Mucosa of stomach (tissue), 1 donor: ENCODE measurements around the gene GLYR1.

Experiments
- H3K27me3 ChIP-seq: one replicate; pipeline ENCODE4 v1.7.0; 2013; ENCODE audit warnings: mild to moderate bottlenecking, low read length; ENCODE audit not compliant: control insufficient read depth, insufficient read depth
- H3K36me3 ChIP-seq: one replicate; pipeline ENCODE4 v1.7.0; 2013; ENCODE audit warnings: low read length; ENCODE audit not compliant: control insufficient read depth, insufficient read depth
- H3K4me1 ChIP-seq: one replicate; pipeline ENCODE4 v1.7.0; 2013; ENCODE audit warnings: mild to moderate bottlenecking, low read length; ENCODE audit not compliant: control insufficient read depth, insufficient read depth
- H3K4me3 ChIP-seq: one replicate; pipeline ENCODE4 v1.7.0; 2013; ENCODE audit warnings: low read length
- H3K9ac ChIP-seq: one replicate; pipeline ENCODE4 v1.7.0; 2013; ENCODE audit warnings: mild to moderate bottlenecking, low read length, moderate library complexity
- H3K9me3 ChIP-seq: one replicate; pipeline ENCODE4 v1.7.0; 2013; ENCODE audit warnings: mild to moderate bottlenecking, low read length, moderate library complexity; ENCODE audit not compliant: control insufficient read depth
- donor health status: Pancreatic carcinoma.

GLYR1 gene

DNA sequence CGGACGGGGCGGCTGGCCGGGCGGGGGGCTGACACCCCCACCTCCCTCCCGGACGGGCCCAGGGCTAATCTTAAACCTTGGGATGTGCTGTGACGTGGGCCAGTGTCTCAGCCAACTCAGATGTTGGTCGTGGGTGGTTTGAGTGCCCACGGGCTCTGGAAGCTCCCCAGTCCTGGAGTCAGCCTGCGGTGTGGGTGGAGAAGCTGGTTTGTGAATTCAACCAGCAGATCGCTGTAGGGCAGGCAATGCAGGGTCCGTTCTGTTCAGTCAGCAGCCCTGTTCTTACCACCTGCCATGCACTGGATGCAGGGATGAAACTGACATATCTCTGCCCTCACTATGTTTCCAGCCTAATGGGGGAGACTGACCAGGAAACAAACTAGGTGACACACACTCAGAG lies 72.1 kb downstream of the GLYR1 start:
- Histone ChIP-seq H3K9ac (no peak overlapping the region), H3K36me3 (no peaks in the 10 kb centered on the region), H3K27me3 (no peaks in the 10 kb centered on the region), H3K4me3 (no peak overlapping the region), H3K4me1 (no peaks in the 10 kb centered on the region), H3K9me3 (no peaks in the 10 kb centered on the region)

DNA sequence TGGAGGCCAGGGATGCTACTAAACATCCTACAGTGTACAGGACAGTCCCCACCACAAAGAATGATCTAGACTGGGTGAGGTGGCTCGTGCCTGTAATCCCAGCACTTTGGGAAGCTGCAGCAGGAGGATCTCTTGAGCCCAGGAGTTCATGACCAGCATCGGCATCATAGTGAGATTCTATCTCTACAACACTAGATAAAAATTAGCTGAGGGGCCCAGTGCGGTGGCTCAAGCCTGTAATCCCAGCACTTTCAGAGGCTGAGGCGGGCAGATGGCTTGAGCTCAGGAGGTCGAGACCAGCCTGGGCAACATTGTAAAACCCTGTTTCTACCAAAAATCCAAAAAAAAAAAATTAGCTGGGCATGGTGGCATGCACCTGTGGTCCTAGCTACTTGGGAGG lies 74.7 kb downstream of the GLYR1 start:
- H3K9me3 ChIP-seq: no peaks in the 10 kb centered on the region
- no peak overlapping the region for H3K4me3 ChIP-seq
- H3K36me3 ChIP-seq: no peaks in the 10 kb centered on the region
- no peaks in the 10 kb centered on the region for H3K27me3 ChIP-seq
- H3K9ac ChIP-seq: no peak overlapping the region
- peaks cover 15% of the 10 kb centered on the region for H3K4me1 ChIP-seq

DNA sequence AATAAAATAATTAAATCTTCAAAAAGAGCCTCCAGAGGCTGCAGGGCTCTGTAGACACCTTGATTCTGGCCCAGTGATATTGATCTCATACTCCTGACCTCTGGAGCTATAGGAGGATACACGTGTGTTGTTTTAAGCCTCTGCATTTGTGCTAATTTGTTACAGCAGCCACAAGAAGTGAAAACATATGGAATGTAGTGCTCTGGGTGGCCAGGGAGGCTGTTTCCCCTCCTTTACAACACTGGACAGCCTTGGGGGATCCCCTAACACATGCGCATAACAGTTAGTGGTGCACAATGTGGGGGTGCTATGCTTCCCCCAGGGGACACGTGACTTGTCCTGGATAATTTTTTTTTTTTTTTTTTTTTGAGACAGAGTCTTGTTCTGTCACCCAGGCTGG lies 75.4 kb downstream of the GLYR1 start:
- Histone ChIP-seq H3K27me3 (no peaks in the 10 kb centered on the region), H3K36me3 (no peaks in the 10 kb centered on the region)

GRCh38 chr16:4769306-4769638 lies 77.8 kb downstream of the GLYR1 start:
- H3K4me1 ChIP-seq: peaks cover 21% of the 10 kb centered on the region
- H3K9me3 ChIP-seq: no peaks in the 10 kb centered on the region
- peak overlapping the region; percentile 90 for H3K4me3 ChIP-seq
- peak overlapping the region; percentile 72 for H3K9ac ChIP-seq
- no peaks in the 10 kb centered on the region for H3K36me3 ChIP-seq
- H3K27me3 ChIP-seq: no peaks in the 10 kb centered on the region

More for the DNA sequence above, 75.4 kb downstream of the GLYR1 start:
- Histone ChIP-seq H3K4me3 (no peak overlapping the region), H3K9ac (no peak overlapping the region), H3K9me3 (no peaks in the 10 kb centered on the region), H3K4me1 (peaks cover 15% of the 10 kb centered on the region)

DNA sequence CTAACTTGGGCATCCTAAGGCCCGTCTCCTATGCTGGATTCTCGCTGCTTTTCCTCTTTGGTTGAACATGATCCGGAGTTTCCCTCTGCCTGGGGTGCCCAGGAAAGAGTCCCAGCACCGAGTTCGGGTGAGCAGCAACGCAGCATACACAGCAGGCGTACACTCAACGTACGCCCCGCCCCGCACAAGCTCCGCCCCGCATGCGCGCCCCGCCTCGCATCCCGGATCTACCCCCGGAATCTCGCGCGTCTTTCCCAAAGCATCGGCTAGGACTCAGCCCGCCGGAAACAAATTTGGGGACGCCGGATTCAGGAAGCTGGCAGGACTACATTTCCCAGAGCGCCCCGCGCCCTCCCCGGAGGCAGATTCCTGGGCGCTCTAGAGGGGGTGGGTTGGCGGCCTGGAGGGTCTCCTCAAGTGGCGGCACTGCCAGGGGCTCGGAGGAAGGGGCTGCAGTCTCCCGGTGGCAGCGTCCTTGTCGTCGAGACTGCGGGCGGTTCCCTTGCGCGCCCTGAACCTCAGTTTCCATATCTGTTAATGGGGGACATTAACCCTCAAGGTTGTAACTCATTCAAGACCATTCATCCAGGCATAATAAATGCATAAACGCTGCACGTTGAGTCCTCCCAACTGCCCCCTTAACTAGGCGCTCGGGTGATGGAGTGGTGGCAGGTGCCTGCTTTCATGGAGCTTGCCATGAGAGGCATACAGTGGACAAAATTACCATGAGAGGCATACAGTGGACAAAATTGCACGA lies 78.4 kb downstream of the GLYR1 start:
- Histone ChIP-seq H3K9ac (peak overlapping the region; percentile 72), H3K27me3 (no peaks in the 10 kb centered on the region), H3K36me3 (no peaks in the 10 kb centered on the region), H3K4me1 (peaks cover 21% of the 10 kb centered on the region), H3K4me3 (peak overlapping the region; percentile 90), H3K9me3 (no peaks in the 10 kb centered on the region)

DNA sequence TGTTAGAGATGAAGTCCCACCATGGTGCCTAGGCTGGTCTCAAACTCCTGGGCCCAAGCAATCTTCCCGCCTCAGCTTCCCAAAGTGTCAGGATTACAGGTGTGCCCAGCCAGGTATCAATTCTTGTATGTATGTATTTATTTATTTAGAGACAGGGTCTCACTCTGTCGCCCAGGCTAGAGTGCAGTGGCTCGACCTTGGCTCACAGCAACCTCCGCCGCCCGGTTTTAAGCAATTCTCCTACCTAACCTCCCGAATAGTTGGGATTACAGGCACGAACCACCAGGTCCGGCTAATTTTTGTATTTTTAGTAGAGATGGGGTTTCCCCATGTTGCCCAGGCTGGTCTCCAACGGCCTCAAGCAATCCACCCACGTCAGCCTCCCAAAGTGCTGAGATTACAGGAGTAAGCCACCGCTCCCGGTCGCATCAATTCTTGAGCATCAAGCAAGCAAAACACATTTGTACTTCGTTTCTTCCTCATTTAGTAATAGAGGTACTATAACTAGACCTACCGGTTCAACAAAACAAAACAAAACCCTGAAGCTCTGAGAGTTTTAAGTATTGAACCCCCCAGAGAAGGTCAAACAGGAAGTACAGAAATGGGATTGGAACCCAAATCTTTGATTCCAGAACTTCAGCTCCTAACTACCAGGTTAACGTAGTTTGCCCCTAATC lies 79.1 kb downstream of the GLYR1 start:
- Histone ChIP-seq H3K9me3 (no peaks in the 10 kb centered on the region), H3K4me3 (peak overlapping the region; percentile 69), H3K27me3 (no peaks in the 10 kb centered on the region), H3K9ac (peak overlapping the region; percentile 72), H3K36me3 (no peaks in the 10 kb centered on the region), H3K4me1 (peaks cover 21% of the 10 kb centered on the region)

DNA sequence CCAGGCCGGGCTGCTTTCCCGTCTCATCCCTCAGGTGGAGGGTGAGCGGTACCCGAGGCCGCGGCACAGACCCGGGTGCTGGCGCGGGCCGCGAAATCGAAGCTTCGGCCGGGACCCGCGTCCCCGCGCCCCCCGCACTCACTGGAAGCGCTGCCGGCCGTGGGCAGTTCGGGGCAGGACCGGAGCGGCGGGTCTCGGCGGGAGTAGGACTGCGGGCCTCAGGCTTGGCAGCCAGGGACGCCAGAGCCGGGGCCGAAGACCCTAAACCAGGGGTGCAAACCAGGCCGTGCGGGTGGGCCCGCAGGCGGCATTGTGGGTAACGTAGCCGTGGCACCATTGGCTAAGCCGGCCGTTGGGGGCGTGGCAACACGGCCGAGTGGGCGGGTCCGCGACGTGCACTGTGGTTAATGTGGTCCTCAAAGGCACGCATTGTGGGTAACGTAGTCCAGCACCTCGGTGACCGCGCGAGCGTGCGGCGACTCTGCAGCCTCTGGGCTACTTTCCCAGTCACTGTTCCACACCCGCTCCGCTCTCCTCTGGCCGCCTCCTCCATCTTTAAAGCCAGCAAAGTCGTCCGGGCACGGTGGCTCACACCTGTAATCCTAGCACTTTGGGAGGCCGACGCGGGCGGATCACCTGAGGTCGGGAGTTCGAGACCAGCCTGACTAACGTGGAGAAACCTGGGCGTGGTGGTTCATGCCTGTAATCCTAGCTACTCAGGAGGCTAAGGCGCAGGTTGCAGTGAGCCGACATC lies 80.0 kb downstream of the GLYR1 start, which contains the start of gene ZNF500:
TSS of gene ZNF500 (minus strand) at position 288 of the 754 bp plus-strand sequence. CDS start 1,184 bp downstream, outside the sequence.
- Histone ChIP-seq H3K4me1 (peaks cover 21% of the 10 kb centered on the region), H3K9ac (peak within 1 kb of the TSS; percentile 90), H3K4me3 (peak within 1 kb of the TSS; percentile 74), H3K27me3 (no peaks in the 10 kb centered on the region), H3K9me3 (no peaks in the 10 kb centered on the region), H3K36me3 (peaks cover 1% of the 10 kb centered on the region)

DNA sequence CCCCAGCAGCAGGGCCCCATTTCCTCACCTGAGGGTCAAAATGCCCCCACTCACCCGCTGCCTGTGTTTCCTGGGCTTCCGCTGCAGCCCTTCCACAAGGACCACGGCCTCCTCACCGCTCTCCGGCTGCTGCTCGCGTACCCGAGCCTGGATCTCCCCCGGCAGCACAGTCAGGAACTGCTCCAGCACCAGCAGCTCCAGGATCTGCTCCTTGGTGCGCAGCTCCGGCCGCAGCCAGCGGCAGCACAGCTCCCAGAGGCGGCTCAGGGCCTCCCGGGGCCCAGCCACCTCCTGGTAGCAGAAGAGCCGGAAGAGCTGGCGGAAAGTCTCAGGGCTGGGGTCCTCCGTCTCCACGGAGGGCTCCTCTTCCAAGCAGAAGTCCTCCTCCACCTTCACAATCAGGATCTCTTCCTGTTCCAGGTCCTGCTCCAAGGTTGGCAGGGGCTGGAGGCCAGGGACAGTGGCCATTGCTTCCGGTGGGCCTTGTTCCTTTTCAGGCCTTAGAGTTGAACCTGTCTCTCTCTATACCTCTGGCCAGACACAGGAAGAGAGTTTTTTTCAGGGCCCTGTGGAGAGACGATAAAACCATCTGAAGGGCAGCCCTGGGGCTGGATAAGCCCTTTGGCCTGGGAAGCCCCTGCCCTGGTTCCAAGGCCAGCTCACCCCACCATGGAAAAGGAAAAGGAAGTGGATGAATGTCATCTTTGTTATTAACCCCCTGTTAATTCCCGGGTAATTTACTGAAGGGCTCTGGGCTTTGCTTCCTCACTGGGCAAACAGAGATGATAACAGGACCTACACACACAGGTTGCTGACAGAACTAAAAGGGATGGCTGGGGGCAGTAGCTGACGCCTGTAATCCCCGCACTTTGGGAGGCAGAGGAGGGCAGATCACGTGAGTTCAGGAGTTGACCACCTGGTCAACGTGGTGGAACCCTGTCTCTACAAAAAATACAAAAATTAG lies 81.3 kb downstream of the GLYR1 start:
- peaks cover 5% of the 10 kb centered on the region for H3K36me3 ChIP-seq
- H3K9me3 ChIP-seq: no peaks in the 10 kb centered on the region
- H3K4me3 ChIP-seq: peak overlapping the region; percentile 74
- no peaks in the 10 kb centered on the region for H3K27me3 ChIP-seq
- peaks cover 21% of the 10 kb centered on the region for H3K4me1 ChIP-seq
- H3K9ac ChIP-seq: peak overlapping the region; percentile 90

- no peak overlapping the region for H3K9ac ChIP-seq
- peaks cover 15% of the 10 kb centered on the region for H3K4me1 ChIP-seq
- no peaks in the 10 kb centered on the region for H3K27me3 ChIP-seq
- H3K36me3 ChIP-seq: peaks cover 5% of the 10 kb centered on the region
- H3K4me3 ChIP-seq: no peak overlapping the region
- no peaks in the 10 kb centered on the region for H3K9me3 ChIP-seq
Observed at GRCh38 chr16:4763791-4764190, 83.3 kb downstream of the GLYR1 start.

DNA sequence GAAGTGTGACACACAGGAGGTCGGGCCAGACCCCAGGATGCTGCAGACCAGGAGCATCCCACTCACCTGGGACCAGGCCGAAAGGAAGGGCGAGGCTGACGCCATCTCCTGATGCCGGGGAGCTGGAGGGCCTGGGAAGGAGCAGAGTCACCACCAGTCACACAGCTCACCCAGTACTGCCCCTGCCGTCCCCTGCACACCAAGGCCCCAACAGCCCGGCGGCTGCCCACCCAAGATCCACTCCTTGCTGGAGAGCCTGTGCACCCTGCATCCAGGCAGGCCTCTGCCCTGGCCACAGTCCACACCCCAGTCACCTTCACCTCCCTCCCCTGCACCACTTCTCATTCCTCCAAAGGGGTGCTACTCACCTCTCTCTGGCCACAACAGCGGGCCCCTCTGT lies 84.9 kb downstream of the GLYR1 start:
- H3K4me1 ChIP-seq: peaks cover 6% of the 10 kb centered on the region
- no peaks in the 10 kb centered on the region for H3K27me3 ChIP-seq
- H3K4me3 ChIP-seq: no peak overlapping the region
- H3K36me3 ChIP-seq: peaks cover 5% of the 10 kb centered on the region
- no peak overlapping the region for H3K9ac ChIP-seq
- no peaks in the 10 kb centered on the region for H3K9me3 ChIP-seq

DNA sequence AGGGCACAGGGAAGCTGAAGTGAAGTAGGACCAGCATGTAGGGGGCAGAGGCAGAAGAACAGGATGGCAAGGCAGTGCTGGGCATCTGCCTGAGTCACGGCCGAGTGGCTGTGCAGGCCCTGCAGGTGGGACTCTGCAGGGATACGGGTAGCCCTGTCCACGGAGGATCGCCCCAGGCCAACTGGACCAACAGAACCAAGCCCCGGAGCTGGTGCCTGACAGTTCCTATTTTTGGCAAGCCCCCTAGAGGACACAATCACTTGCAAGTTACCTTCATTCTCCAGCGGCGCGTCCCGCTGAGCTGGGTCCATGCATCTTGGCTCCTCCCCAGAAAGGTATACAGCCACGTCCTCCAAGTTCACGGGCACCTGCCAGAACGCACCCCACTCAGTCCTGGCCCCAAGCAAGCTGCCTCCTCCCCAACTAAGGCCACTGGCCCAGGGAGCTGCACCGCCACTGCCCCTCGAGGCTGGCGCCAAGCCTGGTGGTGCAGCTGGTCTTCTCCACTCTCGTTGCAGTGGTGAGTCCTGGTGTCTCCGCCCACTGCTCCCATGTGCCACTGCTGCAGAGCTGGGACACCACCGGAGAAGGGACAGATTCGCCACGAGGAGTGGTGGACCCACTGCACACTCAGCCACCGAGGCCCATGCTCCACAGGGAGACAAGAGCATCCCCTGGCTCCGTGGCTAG lies 86.7 kb downstream of the GLYR1 start:
- Histone ChIP-seq H3K9me3 (no peaks in the 10 kb centered on the region), H3K36me3 (peaks cover 5% of the 10 kb centered on the region), H3K4me3 (no peak overlapping the region), H3K27me3 (no peaks in the 10 kb centered on the region), H3K9ac (no peak overlapping the region), H3K4me1 (no peaks in the 10 kb centered on the region)
